Effector memory CD4-positive, alpha-beta T cell (primary cell): ENCODE results near the gene PYY.
"Not testable (repeated sequence)": the region's sequence is repeated elsewhere in the genome, so short reads cannot be mapped to it uniquely, and the experiment has no call there.

Experiments used
- DNase-seq, 3 donors: peaks; one replicate each; pipeline ENCODE4 v3.0.0-alpha.2; 2020
- H3K27ac ChIP-seq: 2 replicates; pipeline ENCODE4 v1.7.0; 2013; ENCODE audit warnings: mild to moderate bottlenecking, low read length, moderate library complexity; ENCODE audit not compliant: insufficient read depth, poor library complexity, severe bottlenecking
- H3K27me3 ChIP-seq: replicated peaks from 2 replicates; pipeline ENCODE4 v1.7.0; 2013; ENCODE audit warnings: mild to moderate bottlenecking, low read length; ENCODE audit not compliant: insufficient read depth, control insufficient read depth, poor library complexity, severe bottlenecking
- H3K36me3 ChIP-seq: 2 replicates; pipeline ENCODE4 v1.7.0; 2013; ENCODE audit warnings: mild to moderate bottlenecking, low read length, moderate library complexity; ENCODE audit not compliant: control insufficient read depth, insufficient read depth
- H3K4me1 ChIP-seq: 2 replicates; pipeline ENCODE4 v1.7.0; 2013; ENCODE audit warnings: low read length, mild to moderate bottlenecking; ENCODE audit not compliant: control insufficient read depth, insufficient read depth, poor library complexity, severe bottlenecking
- H3K4me3 ChIP-seq: 2 replicates; pipeline ENCODE4 v1.7.0; 2013; ENCODE audit warnings: low read length, low read depth, mild to moderate bottlenecking; ENCODE audit not compliant: insufficient read depth, poor library complexity, severe bottlenecking
- H3K9me3 ChIP-seq: 2 replicates; pipeline ENCODE4 v1.7.0; 2013; ENCODE audit warnings: mild to moderate bottlenecking, low read length, moderate library complexity; ENCODE audit not compliant: control insufficient read depth

The PYY gene

DNA sequence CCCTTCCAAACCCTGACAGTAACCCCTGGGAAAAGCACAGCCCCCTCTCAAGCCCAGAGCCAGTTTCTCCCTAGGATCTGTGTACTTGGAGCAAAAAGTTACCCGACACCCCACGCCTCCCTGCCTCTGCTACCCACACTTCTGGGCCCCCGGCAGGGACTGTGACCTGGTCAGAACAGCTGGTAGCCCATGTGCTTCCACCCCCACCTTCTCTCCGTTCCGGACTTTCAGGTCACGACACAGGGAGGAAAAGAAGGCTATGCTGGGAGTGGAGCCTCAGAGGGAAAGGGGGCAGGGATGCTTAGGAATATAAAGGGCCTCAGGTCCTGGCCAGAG, 17.8 kb downstream of the PYY start:
- Histone ChIP-seq H3K36me3 (no peaks in the 10 kb centered on the region), H3K27ac (no peak overlapping the region), H3K4me3 (no peak overlapping the region), H3K27me3 (no peaks in the 10 kb centered on the region), H3K9me3 (no peaks in the 10 kb centered on the region), H3K4me1 (peaks cover 9% of the 10 kb centered on the region)
- DNase-seq: no peak

DNA sequence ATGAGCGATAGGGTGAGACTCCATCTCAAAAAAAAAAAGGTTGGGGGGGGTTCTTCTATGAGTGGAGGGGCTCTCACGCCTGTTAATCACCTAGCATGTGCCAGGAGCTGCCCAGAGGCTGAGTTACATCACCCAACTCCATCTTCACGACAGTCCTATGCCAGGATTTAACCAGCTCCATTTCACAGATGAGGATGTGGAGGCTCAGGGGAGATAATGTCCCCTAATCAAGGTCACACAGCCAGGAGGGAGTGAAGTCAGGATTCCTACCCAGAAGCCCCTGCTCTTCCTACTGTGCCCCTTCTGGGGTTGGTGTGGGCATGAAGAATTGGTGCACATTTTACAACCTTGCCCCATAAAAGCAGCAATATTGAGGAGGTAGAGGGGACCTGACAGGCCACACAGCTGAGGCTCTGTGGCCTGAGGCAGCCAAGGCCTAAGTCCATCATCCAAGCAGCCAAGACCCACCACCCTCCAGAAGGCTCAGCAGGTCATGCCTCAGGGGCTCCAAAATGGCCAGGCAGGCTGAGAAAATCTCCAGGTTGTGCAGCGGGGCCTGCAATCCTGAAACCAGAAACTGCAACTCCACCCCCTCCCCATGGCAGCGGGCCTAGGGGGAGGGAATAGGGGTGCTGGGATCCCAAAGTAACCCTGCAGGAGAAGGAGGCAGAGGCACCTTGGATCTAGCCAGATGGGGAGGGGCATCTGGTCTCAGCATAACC, 18.4 kb downstream of the PYY start:
- no peak for DNase-seq
- Histone ChIP-seq H3K4me3 (no peak overlapping the region), H3K27ac (no peak overlapping the region), H3K27me3 (no peaks in the 10 kb centered on the region), H3K4me1 (peaks cover 9% of the 10 kb centered on the region), H3K9me3 (no peaks in the 10 kb centered on the region), H3K36me3 (no peaks in the 10 kb centered on the region)

DNA sequence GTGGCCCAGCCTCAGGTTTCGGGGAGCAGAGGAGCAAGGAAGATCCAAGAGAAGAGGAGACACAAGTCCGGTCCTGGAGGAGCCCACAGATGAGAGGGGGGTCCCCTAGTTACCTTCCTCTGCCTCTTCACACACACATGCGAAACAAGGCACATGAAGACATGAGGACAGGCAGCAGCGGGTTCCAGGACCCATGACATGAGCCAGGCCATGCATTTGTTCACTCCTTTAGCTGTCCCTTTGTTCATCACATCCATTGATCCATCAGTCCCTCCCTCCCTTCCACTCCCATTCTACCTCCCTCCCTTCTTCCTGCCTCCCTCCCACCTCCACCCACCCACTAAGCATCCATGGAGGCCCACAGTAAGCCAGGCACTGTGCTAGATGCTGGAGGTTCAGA, 20.8 kb downstream of the PYY start:
- Histone ChIP-seq H3K36me3 (no peaks in the 10 kb centered on the region), H3K4me3 (no peak overlapping the region), H3K27ac (no peak overlapping the region), H3K9me3 (no peaks in the 10 kb centered on the region), H3K27me3 (no peaks in the 10 kb centered on the region), H3K4me1 (peaks cover 6% of the 10 kb centered on the region)
- no peak for DNase-seq

DNA sequence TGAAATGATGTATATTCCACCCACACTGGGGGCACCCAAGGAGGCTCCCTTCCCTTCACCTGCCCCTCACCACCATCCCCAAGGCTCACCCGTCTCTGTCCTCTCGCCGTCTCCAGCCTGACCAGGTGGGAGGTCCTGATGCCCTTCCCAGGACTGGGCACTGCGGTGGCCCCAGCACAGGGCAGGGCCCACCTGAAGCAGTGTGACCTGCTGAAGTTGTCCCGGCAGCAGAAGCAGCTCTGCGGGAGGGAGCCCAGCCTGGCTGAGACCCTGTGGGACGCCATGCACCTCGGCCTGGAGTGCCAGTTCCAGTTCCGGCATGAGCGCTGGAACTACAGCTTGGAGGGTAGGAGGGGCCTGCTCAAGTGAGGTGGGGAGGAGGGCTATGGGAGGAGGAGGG, 21.4 kb downstream of the PYY start:
- no peak overlapping the region for H3K27ac ChIP-seq
- H3K9me3 ChIP-seq: no peaks in the 10 kb centered on the region
- no peaks in the 10 kb centered on the region for H3K36me3 ChIP-seq
- H3K4me3 ChIP-seq: no peak overlapping the region
- peaks cover 9% of the 10 kb centered on the region for H3K4me1 ChIP-seq
- no peak for DNase-seq
- H3K27me3 ChIP-seq: no peaks in the 10 kb centered on the region

DNA sequence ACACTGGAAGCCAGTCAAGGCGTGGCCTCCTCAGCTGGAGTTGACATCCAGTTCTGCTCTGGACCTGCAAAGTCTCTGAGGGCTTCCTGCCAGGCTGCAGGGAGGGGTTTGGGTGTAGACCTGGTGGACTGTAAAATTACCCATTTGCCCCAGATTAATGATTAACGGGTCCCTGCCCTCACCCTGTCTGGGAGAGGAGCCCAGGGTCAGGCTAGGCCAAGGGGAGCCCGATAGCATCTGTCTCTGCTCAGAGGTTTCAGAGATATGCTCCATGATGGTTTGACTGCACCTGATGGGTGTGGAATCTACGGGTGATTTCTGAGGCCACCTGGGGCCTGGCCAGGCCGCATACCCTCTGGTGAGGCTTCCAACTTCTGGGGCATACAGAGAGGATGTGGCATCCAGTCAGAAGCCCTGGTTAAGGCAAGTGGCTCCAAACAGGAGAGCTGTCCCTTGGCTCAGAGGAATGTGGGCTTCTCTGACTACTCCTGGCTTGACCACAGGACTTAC, 22.6 kb downstream of the PYY start:
- Histone ChIP-seq H3K4me3 (no peak overlapping the region), H3K27me3 (no peaks in the 10 kb centered on the region), H3K27ac (no peak overlapping the region), H3K9me3 (no peaks in the 10 kb centered on the region), H3K36me3 (no peaks in the 10 kb centered on the region), H3K4me1 (peaks cover 17% of the 10 kb centered on the region)
- DNase-seq: no peak

DNA sequence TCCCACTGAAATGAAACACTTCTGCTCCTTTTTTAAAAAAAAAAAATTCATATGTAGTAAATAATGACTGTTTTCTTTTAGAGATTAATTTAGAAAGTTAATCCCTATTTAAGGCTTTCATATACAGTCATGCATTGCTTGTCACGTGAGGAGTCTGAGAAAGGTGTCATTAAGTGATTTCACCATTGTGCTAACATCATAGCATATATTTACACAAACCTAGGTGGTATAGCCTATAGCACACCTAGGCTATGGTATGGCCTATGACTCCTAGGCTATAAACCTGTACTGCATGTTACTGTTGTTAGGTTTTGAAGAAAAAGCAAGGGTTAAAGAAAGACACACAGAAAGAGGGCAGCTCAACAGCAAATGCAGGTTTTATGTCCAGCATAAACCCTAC, 25.1 kb downstream of the PYY start:
- H3K4me1 ChIP-seq: peaks cover 17% of the 10 kb centered on the region
- H3K4me3 ChIP-seq: no peak overlapping the region
- no peaks in the 10 kb centered on the region for H3K27me3 ChIP-seq
- no peak for DNase-seq
- H3K36me3 ChIP-seq: no peaks in the 10 kb centered on the region
- no peaks in the 10 kb centered on the region for H3K9me3 ChIP-seq
- H3K27ac ChIP-seq: no peak overlapping the region

DNA sequence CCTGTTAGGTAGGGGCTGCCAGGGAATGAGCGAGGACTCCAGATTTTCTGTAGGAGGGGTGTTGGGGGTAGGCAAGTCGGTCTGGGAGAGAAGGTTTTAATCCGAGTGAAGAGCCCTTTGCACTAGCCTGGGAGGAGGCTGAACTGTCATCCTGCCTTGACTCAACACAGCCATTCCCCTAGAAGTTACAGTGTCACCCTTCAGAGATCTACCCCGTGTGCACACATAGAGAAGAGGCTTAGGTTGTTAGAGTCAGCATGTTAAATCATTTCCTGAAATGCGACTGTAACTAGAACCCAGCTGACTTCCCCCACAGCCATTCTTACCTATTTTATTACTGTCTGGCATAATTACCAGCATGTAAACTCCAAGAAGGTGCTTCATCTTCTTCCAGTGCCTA, 25.8 kb downstream of the PYY start:
- DNase-seq, H3K9me3 ChIP-seq, H3K27me3 ChIP-seq, H3K36me3 ChIP-seq, H3K27ac ChIP-seq: not testable (repeated sequence)
- Histone ChIP-seq H3K4me1 (peaks cover 17% of the 10 kb centered on the region), H3K4me3 (peak overlapping the region; percentile 24)

DNA sequence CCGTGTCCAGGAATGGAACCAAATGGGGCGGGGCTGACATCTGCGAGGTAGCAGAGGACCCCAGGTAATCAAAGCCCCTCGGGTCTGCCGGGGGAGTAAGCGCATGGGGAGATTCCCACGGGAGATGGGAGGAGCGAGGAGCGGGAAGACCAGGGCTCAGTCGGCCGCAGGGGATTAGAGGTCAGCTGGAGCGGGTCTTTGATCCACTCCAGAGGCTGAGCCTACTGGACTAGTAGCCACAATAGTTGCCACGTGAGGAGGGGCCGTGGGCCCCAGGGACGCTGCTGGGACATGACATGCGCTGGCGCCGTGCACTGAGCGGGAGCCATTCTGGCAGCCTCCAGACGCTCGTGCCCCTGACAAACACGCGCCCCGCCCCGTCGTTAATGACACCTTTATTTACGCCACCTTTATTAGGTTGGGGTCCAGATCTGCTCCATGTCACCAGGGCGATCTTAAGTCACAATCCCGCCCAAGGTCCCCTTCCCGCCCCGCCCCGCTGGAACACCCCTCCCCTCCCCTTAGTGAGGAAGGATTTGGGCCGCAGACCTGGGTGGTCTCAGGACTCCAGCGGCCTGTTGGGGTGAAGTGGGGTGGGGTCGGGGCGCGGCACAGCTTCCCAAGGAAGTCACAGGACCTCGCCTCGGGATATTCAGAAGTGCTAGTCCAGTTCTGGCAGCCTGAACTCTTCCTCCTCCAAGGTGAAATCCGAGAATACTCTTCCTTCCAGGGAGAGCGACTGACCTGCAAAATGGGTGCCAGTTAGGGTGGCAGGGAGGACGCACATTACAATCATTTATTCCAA, 26.5 kb downstream of the PYY start:
- peaks cover 17% of the 10 kb centered on the region for H3K4me1 ChIP-seq
- peak overlapping the region; percentile 24 for H3K4me3 ChIP-seq
- no peaks in the 10 kb centered on the region for H3K27me3 ChIP-seq
- H3K9me3 ChIP-seq: no peaks in the 10 kb centered on the region
- DNase-seq: no peak
- H3K27ac ChIP-seq: no peak overlapping the region
- no peaks in the 10 kb centered on the region for H3K36me3 ChIP-seq

DNA sequence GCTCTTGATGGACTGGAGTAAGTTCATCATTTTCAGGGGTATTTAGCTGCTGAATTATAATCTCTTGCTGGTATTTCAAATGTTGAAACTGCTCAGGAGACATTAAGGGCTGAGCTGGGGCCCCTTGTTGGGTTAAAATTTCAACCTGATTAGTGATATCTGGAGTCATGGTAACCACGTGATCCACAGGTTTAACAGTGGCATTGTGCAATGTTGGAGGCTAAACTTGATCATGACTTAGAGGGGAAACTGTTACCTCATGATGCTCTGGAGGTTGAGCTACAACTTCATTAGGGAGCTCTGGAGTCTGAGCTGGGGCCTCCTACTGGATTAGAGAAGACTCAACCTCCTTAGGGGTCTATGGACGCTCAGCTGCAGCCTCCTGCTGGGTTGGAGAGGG, 29.2 kb downstream of the PYY start:
- Histone ChIP-seq H3K36me3 (no peaks in the 10 kb centered on the region), H3K27me3 (no peaks in the 10 kb centered on the region), H3K4me3 (no peak overlapping the region), H3K9me3 (no peaks in the 10 kb centered on the region), H3K4me1 (peaks cover 17% of the 10 kb centered on the region), H3K27ac (no peak overlapping the region)
- no peak for DNase-seq

DNA sequence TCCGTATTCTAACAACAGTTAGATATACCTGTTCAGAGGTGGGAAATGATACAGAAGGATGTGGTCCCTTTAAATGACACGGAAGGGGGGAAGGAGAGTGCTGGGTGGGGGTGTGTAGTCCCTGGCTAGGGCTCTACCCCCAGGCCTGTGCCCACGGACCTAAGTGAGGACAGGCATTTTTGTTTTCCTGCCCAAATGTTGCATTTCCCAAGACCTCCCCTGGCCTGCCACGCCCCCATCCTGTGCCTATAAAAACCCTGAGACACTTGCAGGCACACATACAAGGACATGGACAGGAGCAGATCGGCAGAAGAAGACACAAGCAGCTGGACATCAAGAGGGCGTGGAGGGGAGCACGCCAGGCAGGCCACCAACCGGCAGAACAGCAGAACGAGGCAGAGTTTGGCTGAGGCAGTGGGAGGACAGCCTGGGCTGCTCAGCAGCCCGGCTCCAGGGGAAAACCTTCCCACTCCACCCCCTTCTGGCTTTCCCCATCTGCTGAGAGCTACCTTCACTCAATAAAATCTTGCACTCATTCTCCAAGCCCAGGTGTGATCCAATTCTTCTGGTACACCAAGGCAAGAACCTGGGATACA, 33.1 kb downstream of the PYY start:
- no peaks in the 10 kb centered on the region for H3K27me3 ChIP-seq
- no peak for DNase-seq

More for the DNA sequence above, 33.1 kb downstream of the PYY start:
- no peaks in the 10 kb centered on the region for H3K9me3 ChIP-seq
- H3K27ac ChIP-seq: no peak overlapping the region
- peaks cover 7% of the 10 kb centered on the region for H3K4me1 ChIP-seq
- no peaks in the 10 kb centered on the region for H3K36me3 ChIP-seq
- H3K4me3 ChIP-seq: no peak overlapping the region
